Vagina (tissue), 2 donors: ENCODE measurements around the gene HPSE.

Experiments
- CTCF ChIP-seq, 3 experiments: fragments of 450-650 bp in 2 of 3; fragments of 200-600 bp in 1 of 3; sonication (generic) in 1 of 3; IDR thresholded peaks; one replicate each; pipeline ENCODE4 v1.5.1; 2017 to 2019; ENCODE audit warnings: antibody characterized with exemption in 3 of 3, mild to moderate bottlenecking in 2 of 3, moderate library complexity in 2 of 3
- POLR2A ChIP-seq, 2 donors: fragments of 450-650 bp; IDR thresholded peaks; one replicate each; pipeline ENCODE4 v1.6.1; 2017; ENCODE audit warnings: antibody characterized with exemption in 2 of 2, mild to moderate bottlenecking in 2 of 2, moderate library complexity in 2 of 2
- POLR2AphosphoS5 ChIP-seq, 2 donors: sonication (generic); formaldehyde crosslinking; IDR thresholded peaks; one replicate each; pipeline ENCODE4 v1.9.0; 2017; ENCODE audit warnings: antibody characterized with exemption in 2 of 2, mild to moderate bottlenecking in 2 of 2, low read depth in 1 of 2; ENCODE audit not compliant: insufficient read depth in 1 of 2

DNA sequence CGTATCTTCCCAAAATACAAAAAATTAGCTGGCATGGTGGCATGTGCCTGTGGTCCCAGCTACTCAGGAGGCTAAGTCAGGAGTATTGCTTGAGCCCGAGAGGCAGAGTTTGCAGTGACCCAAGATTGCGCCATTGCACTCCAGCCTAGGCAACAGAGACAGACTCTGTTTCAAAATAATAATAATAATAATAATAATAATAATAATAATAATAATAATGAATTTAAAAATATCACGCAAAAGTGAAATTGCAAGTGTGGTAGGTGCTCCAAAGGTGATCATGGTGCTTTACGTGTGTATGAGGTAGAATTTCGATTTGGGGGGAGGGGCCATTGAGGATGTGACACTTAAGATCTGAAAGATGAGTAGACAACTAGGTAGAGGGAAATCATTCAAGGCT, 4.9 kb upstream of the HPSE start:
- TF ChIP-seq CTCF (IDR thresholded peaks at IDR 0.05) (no peak), POLR2A (IDR thresholded peaks at IDR 0.05) (no peak), POLR2AphosphoS5 (IDR thresholded peaks at IDR 0.05; ENCODE audit: insufficient read depth in 1 of 2, low read depth in 1 of 2) (no peak)
